K562 (cell line): Measurements from ENCODE around the gene MYBL2. TPM values are rescaled to one million over a fixed set of nuclear protein-coding genes. Genes with fewer than 3 reads are reported as not detected.
A peak's percentile ranks its signal among the peaks of the same experiment; 100 is the strongest.

ENCODE experiments used
- ATAC-seq: fragments of 200-7000 bp; cut with Tn5 transposase; 3 replicates; pipeline ENCODE4 v1.9.1; 2020; ENCODE audit warnings: moderate library complexity
- BruUV-seq: library from RNA; stranded (reverse); fragments of 400-500 nt; replicated peaks from 2 replicates; lab custom pipeline; 2021; lab: Mats Ljungman, UMichigan
- CTCF ChIA-PET: fragments of 300-600 bp; formaldehyde crosslinking; extraction: SDS; loops from one replicate; lab custom pipeline; 2021; ENCODE audit warnings: low intra/inter-chr PET ratio; lab: Yijun Ruan, JAX
- POLR2A ChIA-PET: fragments of 300-600, 350-650 bp; sonication (Branson Sonifier 250); formaldehyde crosslinking; extraction: SDS; loops from one replicate; lab custom pipeline; 2021; ENCODE audit warnings: antibody characterized with exemption, inconsistent platforms; lab: Yijun Ruan, JAX
- DNase-seq, 4 experiments: peaks; one replicate each; pipeline versions ENCODE4 v3.0.0 to v3.0.0-alpha.2; 2011 to 2018; ENCODE audit warnings: low spot score in 3 of 4, mixed read lengths in 3 of 4; ENCODE audit errors: extremely low read depth in 1 of 4
- FAIRE-seq: peaks from 2 replicates; lab custom pipeline; 2011; peaks lifted over from hg19 to GRCh38; lab: Jason Lieb, UNC
- H2AFZ ChIP-seq: 2 replicates; pipeline ENCODE4 v1.6.0; 2011; ENCODE audit warnings: low read depth, low read length, control low read depth, inconsistent platforms
- H3K27ac ChIP-seq: fragments of 200-600 bp; 3 replicates; pipeline ENCODE4 v1.8.0; 2011; ENCODE audit warnings: low read depth, mild to moderate bottlenecking, control low read depth, inconsistent platforms, low read length, moderate library complexity, mixed read lengths; ENCODE audit errors: extremely low read depth
- H3K27me3 ChIP-seq, 2 experiments: fragments of 300-600 bp in 1 of 2; 2 replicates in 1 of 2; 3 replicates in 1 of 2; pipeline versions ENCODE4 v1.6.0 to v1.8.0; 2011; ENCODE audit warnings: inconsistent platforms in 2 of 2, low read length in 2 of 2, mild to moderate bottlenecking in 1 of 2, mixed read lengths in 1 of 2, moderate library complexity in 1 of 2; ENCODE audit not compliant: control insufficient read depth in 2 of 2, insufficient read depth in 2 of 2
- H3K36me3 ChIP-seq: fragments of 300-600 bp; 3 replicates; pipeline ENCODE4 v1.8.0; 2011; ENCODE audit warnings: mild to moderate bottlenecking, low read length, inconsistent platforms; ENCODE audit not compliant: control insufficient read depth, insufficient read depth
- H3K4me1 ChIP-seq, 2 experiments: fragments of 200-600 bp in 1 of 2; replicated peaks in 1 of 2; 2 replicates in 1 of 2; 3 replicates in 1 of 2; pipeline versions ENCODE4 v1.5.1 to v1.8.0; 2011; ENCODE audit warnings: inconsistent platforms in 2 of 2, low read length in 2 of 2, mild to moderate bottlenecking in 1 of 2, mixed read lengths in 1 of 2, moderate library complexity in 1 of 2; ENCODE audit not compliant: control insufficient read depth in 2 of 2, insufficient read depth in 2 of 2
- H3K4me2 ChIP-seq: 2 replicates; pipeline ENCODE4 v1.6.1; 2011; ENCODE audit warnings: low read length, control low read depth, inconsistent platforms, mixed read lengths; ENCODE audit not compliant: insufficient read depth
- H3K4me3 ChIP-seq: fragments of 200-600 bp; sonication (generic), shearing (Covaris generic); 2 replicates; pipeline ENCODE4 v1.5.1; 2016; ENCODE audit warnings: control low read depth, inconsistent platforms
- H3K79me2 ChIP-seq: fragments of 200-600 bp; 3 replicates; pipeline ENCODE4 v1.8.0; 2011; ENCODE audit warnings: low read length, inconsistent platforms; ENCODE audit not compliant: control insufficient read depth, insufficient read depth
- H3K9ac ChIP-seq, 2 experiments: 2 replicates each; pipeline versions ENCODE4 v1.6.0 to v1.6.1; 2011; ENCODE audit warnings: low read depth in 2 of 2, low read length in 2 of 2, control low read depth in 1 of 2, inconsistent platforms in 1 of 2, mild to moderate bottlenecking in 1 of 2, mixed read lengths in 1 of 2; ENCODE audit not compliant: insufficient read depth in 1 of 2
- H3K9me1 ChIP-seq: one replicate; pipeline ENCODE4 v1.6.0; 2011; ENCODE audit warnings: inconsistent platforms, mild to moderate bottlenecking, low read length, moderate library complexity; ENCODE audit not compliant: control insufficient read depth, insufficient read depth
- H3K9me3 ChIP-seq: replicated peaks from 2 replicates; pipeline ENCODE4 v1.5.1; 2011; ENCODE audit warnings: low read depth, low read length, inconsistent platforms; ENCODE audit not compliant: control insufficient read depth, insufficient read depth
- H4K20me1 ChIP-seq: replicated peaks from 2 replicates; pipeline ENCODE4 v1.6.1; 2011; ENCODE audit warnings: low read length, inconsistent platforms, mixed read lengths; ENCODE audit not compliant: control insufficient read depth, insufficient read depth
- USF1 ChIP-seq: sonication (generic); formaldehyde crosslinking; IDR thresholded peaks from 2 replicates; pipeline ENCODE4 v1.9.0; 2022; ENCODE audit warnings: mild to moderate bottlenecking, missing genetic modification reagents
- USF2 ChIP-seq: sonication (generic); formaldehyde crosslinking; IDR thresholded peaks from 2 replicates; pipeline ENCODE4 v1.5.0; 2020; ENCODE audit warnings: missing genetic modification reagents
- ZNF140 ChIP-seq: fragments of 250-450 bp; sonication (Bioruptor Pico); IDR thresholded peaks from 2 replicates; pipeline ENCODE4 v1.8.0; 2021; ENCODE audit warnings: moderate library complexity, mild to moderate bottlenecking, inconsistent platforms
- ZNF232 ChIP-seq: sonication (generic); formaldehyde crosslinking; IDR thresholded peaks from 2 replicates; pipeline ENCODE4 v1.8.0; 2022; ENCODE audit warnings: mild to moderate bottlenecking, missing genetic modification reagents
- ZNF263 ChIP-seq: sonication (generic); formaldehyde crosslinking; IDR thresholded peaks from 2 replicates; pipeline ENCODE4 v1.8.0; 2022; ENCODE audit warnings: mild to moderate bottlenecking, missing genetic modification reagents, borderline replicate concordance
- WGBS: fragments of 100-300 bp; shearing (Covaris generic); methylation state at CpG from one replicate; pipeline ENCODE4 v1.1.6; 2016; ENCODE audit warnings: low coverage, mixed read lengths; ENCODE audit not compliant: insufficient coverage; ENCODE audit errors: missing lambda C conversion rate; 5-methylcytosine and 5-hydroxymethylcytosine counted together
- in situ Hi-C: fragments of 300-500 bp; cut with MboI; formaldehyde crosslinking; loops from 4 replicates; pipeline ENCODE4 v1.15.0; 2018; ENCODE audit warnings: inconsistent platforms, mixed read lengths
- intact Hi-C: fragments of 100-400 bp; cut with micrococcal nuclease; formaldehyde crosslinking; loops from 2 replicates; pipeline ENCODE4 v1.14.2; 2022
- polyA plus RNA-seq, 8 experiments: library from polyadenylated mRNA; depleted of rRNA in 4 of 8; stranded (reverse) in 5 of 8; unstranded in 3 of 8; fragments of >200 nt; fragmentation: Nextera tagmentation in 2 of 8; fragmentation: Illumina TruSeq in 1 of 8; extraction: Ambion mirVana in 2 of 8; extraction: Trizol in 1 of 8; gene quantifications; 2 replicates each; pipeline versions ENCODE4 v1.2.1 to v1.2.3, GENCODE V29; 2011 to 2014; ENCODE audit warnings: inconsistent platforms in 1 of 8, missing spikeins in 1 of 8
- total RNA-seq, 7 experiments: library from RNA; depleted of rRNA in 6 of 7; stranded (reverse); fragments of >200 nt in 6 of 7; fragmentation: Illumina TruSeq in 2 of 7; extraction: Trizol in 2 of 7; gene quantifications; 2 replicates each; pipeline versions ENCODE4 v1.2.1 to v1.2.3, GENCODE V29; 2011 to 2021; ENCODE audit warnings: low replicate concordance in 1 of 7

Gene MYBL2
- total and polyA plus RNA-seq, 9 of the 15 experiments (the other 6 are each of a cell fraction or from before 2014, with no cell fraction given), result 4.4 to 169 (median 52.5) TPM

- 0% methylated on average over 2 of the region's 2 CpGs for WGBS
- intact Hi-C loops, result loop anchor here (10.0 kb wide), 1 partner anchor 266 kb away; the partner anchor contains the start of gene SRSF6
- no peak for DNase-seq
- H3K36me3 ChIP-seq, result peaks cover 9% of the 10 kb centered on the region; the same call in 1 of the 3 replicates
- H3K79me2 ChIP-seq, result no peaks in the 10 kb centered on the region
- in situ Hi-C loops, result no loop called here
- no peaks in the 10 kb centered on the region for H4K20me1 ChIP-seq
- POLR2A ChIA-PET, result interaction anchor here (2.4 kb wide), 1 partner anchor 11 kb away, joined by 9 read pairs; no protein-coding TSS in a partner anchor
- no peaks in the 10 kb centered on the region for H3K9me1 ChIP-seq
- ATAC-seq, result peak; percentile 31; the same call in 2 of the 3 replicates
- peaks cover 0 to 8% of the 10 kb centered on the region in 2 experiments; a peak in 1 of 5 replicates for H3K4me1 ChIP-seq
- CTCF ChIA-PET, result no interaction called here
- no peak overlapping the region for H3K4me3 ChIP-seq
- no peak for FAIRE-seq
- no peak overlapping the region for H2AFZ ChIP-seq
- no TSS peak for BruUV-seq
- H3K4me2 ChIP-seq, result no peak overlapping the region
- H3K9ac ChIP-seq, result no peak overlapping the region
- no peak overlapping the region for H3K27ac ChIP-seq
- no peaks in the 10 kb centered on the region for H3K9me3 ChIP-seq
- H3K27me3 ChIP-seq, result peaks cover 4 to 11% of the 10 kb centered on the region in 2 experiments; a peak in 2 of 5 replicates
- TF ChIP-seq ZNF232 (CRISPR knock-in tag), result no peak
- TF ChIP-seq ZNF263 (CRISPR knock-in tag), result peak; percentile 94
These were observed 54.1 kb downstream of the MYBL2 start for GRCh38 chr20:43721097-43721428.

GRCh38 chr20:43721429-43722152 lies 54.7 kb downstream of the MYBL2 start:
- H3K27me3 ChIP-seq, result peaks cover 6 to 15% of the 10 kb centered on the region in 2 experiments; a peak in 2 of 5 replicates
- H4K20me1 ChIP-seq, result no peaks in the 10 kb centered on the region
- BruUV-seq, result no TSS peak
- 7% methylated on average over 13 of the region's 15 CpGs for WGBS
- H2AFZ ChIP-seq, result no peak overlapping the region
- 0 out of 4 replicates have a peak overlapping the region, but pooled peaks of 1 of the 2 experiments have one; percentile 40 for H3K9ac ChIP-seq
- H3K79me2 ChIP-seq, result no peaks in the 10 kb centered on the region
- FAIRE-seq (no peak), DNase-seq (no peak), ATAC-seq (peak; percentile 11; the same call in 2 of the 3 replicates)
- intact Hi-C loops (loop anchor here (10.0 kb wide), 1 partner anchor 267 kb away; the partner anchor contains the start of gene SRSF6), in situ Hi-C loops (no loop called here)
- ChIA-PET CTCF (no interaction called here), POLR2A (interaction anchor here (2.4 kb wide), 1 partner anchor 10 kb away, joined by 9 read pairs; no protein-coding TSS in a partner anchor)
- TF ChIP-seq USF2 (CRISPR knock-in tag) (peak; percentile 58), ZNF140 (no peak), USF1 (peak; percentile 50)
- peaks cover 0 to 8% of the 10 kb centered on the region in 2 experiments; a peak in 1 of 5 replicates for H3K4me1 ChIP-seq
- H3K4me2 ChIP-seq, result no peak overlapping the region
- H3K4me3 ChIP-seq, result no peak overlapping the region
- H3K9me1 ChIP-seq, result no peaks in the 10 kb centered on the region
- H3K36me3 ChIP-seq, result peaks cover 9% of the 10 kb centered on the region; the same call in 1 of the 3 replicates
- no peak overlapping the region for H3K27ac ChIP-seq
- no peaks in the 10 kb centered on the region for H3K9me3 ChIP-seq
